CD4-positive, CD25-positive, alpha-beta regulatory T cell (primary cell): Measurements from ENCODE around the gene TTLL13. TPM values are rescaled to one million over a fixed set of nuclear protein-coding genes. Genes with fewer than 3 reads are reported as not detected.
"Not testable (repeated sequence)": the region's sequence is repeated elsewhere in the genome, so short reads cannot be mapped to it uniquely, and the experiment has no call there.

Experiments used
- ATAC-seq, 2 donors: fragments of 150-1000 bp; cut with Tn5 transposase; one replicate each; pipeline ENCODE4 v1.10.0; 2021; ENCODE audit warnings: low read depth in 2 of 2, moderate number of reproducible peaks in 2 of 2, moderate library complexity in 1 of 2
- DNase-seq, 3 donors: peaks; one replicate each; pipeline versions ENCODE4 v3.0.0 to v3.0.0-alpha.2; 2012 to 2022; ENCODE audit warnings: mixed read lengths in 1 of 3
- H3K27ac ChIP-seq: one replicate; pipeline ENCODE4 v1.7.0; 2013; ENCODE audit warnings: mild to moderate bottlenecking, low read length; ENCODE audit not compliant: insufficient read depth, poor library complexity, severe bottlenecking
- H3K27me3 ChIP-seq: one replicate; pipeline ENCODE4 v1.7.0; 2013; ENCODE audit warnings: low read length; ENCODE audit not compliant: control insufficient read depth, insufficient read depth
- H3K36me3 ChIP-seq: one replicate; pipeline ENCODE4 v1.7.0; 2013; ENCODE audit warnings: mild to moderate bottlenecking, low read length, moderate library complexity; ENCODE audit not compliant: control insufficient read depth, insufficient read depth
- H3K4me1 ChIP-seq: 2 replicates; pipeline ENCODE4 v1.7.0; 2013; ENCODE audit warnings: mild to moderate bottlenecking, low read length; ENCODE audit not compliant: insufficient read depth, control insufficient read depth, poor library complexity, severe bottlenecking
- H3K4me3 ChIP-seq: one replicate; pipeline ENCODE4 v1.7.0; 2013; ENCODE audit warnings: low read depth, mild to moderate bottlenecking, low read length, moderate library complexity
- H3K9me3 ChIP-seq, 2 experiments: 1 replicate in 1 of 2; 2 replicates in 1 of 2; pipeline ENCODE4 v1.7.0; 2013; ENCODE audit warnings: low read length in 2 of 2, mild to moderate bottlenecking in 1 of 2, moderate library complexity in 1 of 2; ENCODE audit not compliant: control insufficient read depth in 2 of 2
- H3K27ac Mint-ChIP-seq, 3 donors: one replicate each; pipeline ENCODE4 v1.8.0; 2020 to 2022; ENCODE audit warnings: mild to moderate bottlenecking in 3 of 3, mixed read lengths in 3 of 3, moderate library complexity in 2 of 3
- H3K27me3 Mint-ChIP-seq: one replicate; pipeline ENCODE4 v1.8.0; 2022; ENCODE audit warnings: mild to moderate bottlenecking, mixed read lengths
- H3K36me3 Mint-ChIP-seq: one replicate; pipeline ENCODE4 v1.8.0; 2020; ENCODE audit warnings: mixed read lengths
- H3K4me1 Mint-ChIP-seq, 4 donors: one replicate each; pipeline ENCODE4 v1.8.0; 2020 to 2022; ENCODE audit warnings: mixed read lengths in 4 of 4, mild to moderate bottlenecking in 1 of 4
- H3K4me3 Mint-ChIP-seq, 4 donors: one replicate each; pipeline ENCODE4 v1.8.0; 2020 to 2022; ENCODE audit warnings: mild to moderate bottlenecking in 4 of 4, mixed read lengths in 4 of 4, moderate library complexity in 3 of 4
- H3K9me3 Mint-ChIP-seq, 7 donors: one replicate each; pipeline ENCODE4 v1.8.0; 2020 to 2022; ENCODE audit warnings: mixed read lengths in 7 of 7, mild to moderate bottlenecking in 3 of 7, moderate library complexity in 2 of 7
- polyA plus RNA-seq, 4 donors: library from polyadenylated mRNA; unstranded; fragments of 300-500 nt; fragmentation: Illumina TruSeq; gene quantifications; one replicate each; pipeline ENCODE4 v1.2.3, GENCODE V29; 2021
- total RNA-seq: library from RNA; stranded (reverse); gene quantifications from one replicate; pipeline ENCODE4 v1.2.3, GENCODE V29; 2022

TTLL13 gene
- total and polyA plus RNA-seq, 5 donors from 2014 or later = 0.13 to 0.64 (median 0.21) TPM; not detected in 1

- H3K4me3 Mint-ChIP-seq, H3K36me3 ChIP-seq, ATAC-seq, H3K27me3 Mint-ChIP-seq, H3K27ac Mint-ChIP-seq, H3K4me1 Mint-ChIP-seq, H3K4me3 ChIP-seq, H3K9me3 Mint-ChIP-seq, H3K36me3 Mint-ChIP-seq, H3K27me3 ChIP-seq, H3K4me1 ChIP-seq, DNase-seq, H3K9me3 ChIP-seq, H3K27ac ChIP-seq: not testable (repeated sequence)
These were observed 31.4 kb downstream of the TTLL13 start for GRCh38 chr15:90280743-90281142.

DNA sequence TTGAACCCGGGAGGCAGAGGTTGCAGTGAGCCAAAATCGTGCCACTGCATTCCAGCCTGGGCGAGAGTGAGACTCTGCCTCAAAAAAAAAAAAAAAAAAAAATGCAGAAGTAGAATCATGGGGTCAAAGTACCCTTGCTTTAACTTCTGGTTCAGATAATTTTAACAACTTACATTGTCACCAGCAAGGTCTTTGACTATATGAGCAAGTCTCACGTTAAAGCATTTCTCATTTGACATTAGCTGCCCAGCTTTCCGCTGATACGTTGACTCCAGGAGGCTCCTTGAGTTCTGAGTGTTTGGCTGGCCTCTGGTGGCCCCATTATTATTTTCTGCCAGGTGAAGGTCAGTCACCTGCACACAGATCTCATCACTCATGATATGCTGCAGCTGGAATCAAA lies 32.3 kb downstream of the TTLL13 start:
- not testable (repeated sequence) for H3K27me3 Mint-ChIP-seq, ATAC-seq, H3K36me3 Mint-ChIP-seq, H3K27ac ChIP-seq, H3K4me1 Mint-ChIP-seq, H3K4me3 Mint-ChIP-seq, DNase-seq, H3K9me3 ChIP-seq, H3K4me1 ChIP-seq, H3K36me3 ChIP-seq, H3K9me3 Mint-ChIP-seq, H3K4me3 ChIP-seq, H3K27me3 ChIP-seq, H3K27ac Mint-ChIP-seq

- no peak overlapping the region for H3K27ac ChIP-seq
- peaks cover 13% of the 10 kb centered on the region for H3K27me3 Mint-ChIP-seq
- H3K27me3 ChIP-seq = no peaks in the 10 kb centered on the region
- DNase-seq = peak; percentile 23 to 61 (median 56)
- H3K4me3 Mint-ChIP-seq = no peak overlapping the region
- H3K4me1 Mint-ChIP-seq = peaks cover 0 to 2% (median 0%) of the 10 kb centered on the region in 4 donors
- ATAC-seq = peak; percentile 81 to 88
- H3K27ac Mint-ChIP-seq = no peak overlapping the region
- H3K9me3 Mint-ChIP-seq = no peaks in the 10 kb centered on the region
- H3K4me3 ChIP-seq = no peak overlapping the region
- H3K4me1 ChIP-seq = no peaks in the 10 kb centered on the region
- H3K36me3 ChIP-seq = no peaks in the 10 kb centered on the region
- no peaks in the 10 kb centered on the region for H3K9me3 ChIP-seq
- no peaks in the 10 kb centered on the region for H3K36me3 Mint-ChIP-seq
These were observed 37.3 kb downstream of the TTLL13 start for GRCh38 chr15:90286678-90287077.

GRCh38 chr15:90287101-90287500 lies 37.7 kb downstream of the TTLL13 start:
- Mint-ChIP-seq H3K4me1 (peaks cover 0 to 2% (median 0%) of the 10 kb centered on the region in 4 donors), H3K4me3 (no peak overlapping the region), H3K36me3 (no peaks in the 10 kb centered on the region), H3K27me3 (peaks cover 13% of the 10 kb centered on the region), H3K27ac (no peak overlapping the region), H3K9me3 (no peaks in the 10 kb centered on the region)
- no peaks in the 10 kb centered on the region for H3K9me3 ChIP-seq
- H3K27ac ChIP-seq = no peak overlapping the region
- DNase-seq (no peak), ATAC-seq (no peak)
- H3K4me1 ChIP-seq = no peaks in the 10 kb centered on the region
- no peaks in the 10 kb centered on the region for H3K27me3 ChIP-seq
- no peaks in the 10 kb centered on the region for H3K36me3 ChIP-seq
- no peak overlapping the region for H3K4me3 ChIP-seq

DNA sequence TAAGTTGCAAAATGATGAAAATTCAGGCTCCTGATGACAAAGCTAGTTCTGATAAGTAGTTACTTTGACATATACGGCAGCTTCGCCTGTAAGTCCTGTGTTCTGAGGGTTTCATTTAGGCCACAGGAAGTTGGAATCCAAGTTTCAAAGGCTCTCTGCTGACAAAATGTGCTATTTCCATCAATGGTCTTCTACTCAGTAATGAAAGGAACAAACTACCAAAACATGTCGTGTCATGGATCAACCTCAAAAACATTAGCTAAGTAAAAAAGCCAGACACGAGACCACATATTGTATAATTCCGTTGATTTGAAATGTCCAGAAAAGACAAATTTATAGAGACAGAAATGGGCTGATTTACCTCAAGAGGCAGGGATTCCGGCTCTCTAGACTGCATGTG lies 38.6 kb downstream of the TTLL13 start:
- H3K9me3 Mint-ChIP-seq = no peaks in the 10 kb centered on the region
- Histone ChIP-seq H3K9me3 (no peaks in the 10 kb centered on the region), H3K36me3 (no peaks in the 10 kb centered on the region), H3K27me3 (no peaks in the 10 kb centered on the region), H3K27ac (no peak overlapping the region), H3K4me1 (no peaks in the 10 kb centered on the region), H3K4me3 (no peak overlapping the region)
- H3K27ac Mint-ChIP-seq = no peak overlapping the region
- peaks cover 10% of the 10 kb centered on the region for H3K27me3 Mint-ChIP-seq
- no peaks in the 10 kb centered on the region for H3K36me3 Mint-ChIP-seq
- DNase-seq (no peak), ATAC-seq (no peak)
- H3K4me3 Mint-ChIP-seq = no peak overlapping the region
- H3K4me1 Mint-ChIP-seq = peaks cover 0 to 2% (median under 1%) of the 10 kb centered on the region in 4 donors

DNA sequence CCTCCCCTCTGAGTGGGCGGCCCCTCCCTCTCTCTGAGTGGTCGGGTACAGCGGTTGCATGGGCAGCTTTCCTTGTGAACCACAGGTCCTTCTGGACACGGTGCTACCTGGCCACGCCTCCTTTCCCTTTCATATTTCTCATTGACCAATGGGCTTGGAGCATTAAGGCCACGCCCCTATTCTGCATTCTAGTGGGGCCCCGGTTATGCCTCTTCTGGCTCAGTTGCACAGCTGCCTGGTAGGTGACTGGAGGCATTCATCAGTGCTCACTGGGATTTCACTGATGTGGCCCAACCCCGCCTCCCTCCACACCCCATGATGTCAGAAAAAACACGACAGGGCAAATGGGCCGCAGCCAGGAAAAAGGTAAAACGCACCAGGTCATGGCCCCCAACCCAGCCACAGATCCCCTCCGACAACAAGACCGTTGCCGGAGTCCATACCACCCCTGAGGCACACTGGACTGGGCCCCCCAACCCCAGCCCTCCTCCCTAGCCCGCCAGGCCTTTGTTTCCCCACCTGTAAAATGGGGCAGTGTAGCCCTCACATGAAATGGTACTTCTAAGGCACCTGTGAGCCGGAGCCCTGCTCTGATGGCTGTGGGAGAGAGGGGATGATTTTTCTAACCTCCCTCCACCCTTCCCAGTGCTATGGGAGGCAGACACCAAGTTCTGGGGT lies 42.5 kb downstream of the TTLL13 start:
- Histone ChIP-seq H3K27me3 (no peaks in the 10 kb centered on the region), H3K4me1 (peaks cover 2% of the 10 kb centered on the region), H3K36me3 (no peaks in the 10 kb centered on the region), H3K27ac (no peak overlapping the region), H3K9me3 (no peaks in the 10 kb centered on the region), H3K4me3 (no peak overlapping the region)
- no peaks in the 10 kb centered on the region for H3K9me3 Mint-ChIP-seq
- no peaks in the 10 kb centered on the region for H3K36me3 Mint-ChIP-seq
- H3K4me3 Mint-ChIP-seq = no peak overlapping the region
- H3K4me1 Mint-ChIP-seq = peaks cover 0 to 9% (median 4%) of the 10 kb centered on the region in 4 donors
- ATAC-seq (no peak), DNase-seq (peak in 1 of 3 donors; percentile 43)
- peaks cover 14% of the 10 kb centered on the region for H3K27me3 Mint-ChIP-seq
- no peak overlapping the region for H3K27ac Mint-ChIP-seq

DNA sequence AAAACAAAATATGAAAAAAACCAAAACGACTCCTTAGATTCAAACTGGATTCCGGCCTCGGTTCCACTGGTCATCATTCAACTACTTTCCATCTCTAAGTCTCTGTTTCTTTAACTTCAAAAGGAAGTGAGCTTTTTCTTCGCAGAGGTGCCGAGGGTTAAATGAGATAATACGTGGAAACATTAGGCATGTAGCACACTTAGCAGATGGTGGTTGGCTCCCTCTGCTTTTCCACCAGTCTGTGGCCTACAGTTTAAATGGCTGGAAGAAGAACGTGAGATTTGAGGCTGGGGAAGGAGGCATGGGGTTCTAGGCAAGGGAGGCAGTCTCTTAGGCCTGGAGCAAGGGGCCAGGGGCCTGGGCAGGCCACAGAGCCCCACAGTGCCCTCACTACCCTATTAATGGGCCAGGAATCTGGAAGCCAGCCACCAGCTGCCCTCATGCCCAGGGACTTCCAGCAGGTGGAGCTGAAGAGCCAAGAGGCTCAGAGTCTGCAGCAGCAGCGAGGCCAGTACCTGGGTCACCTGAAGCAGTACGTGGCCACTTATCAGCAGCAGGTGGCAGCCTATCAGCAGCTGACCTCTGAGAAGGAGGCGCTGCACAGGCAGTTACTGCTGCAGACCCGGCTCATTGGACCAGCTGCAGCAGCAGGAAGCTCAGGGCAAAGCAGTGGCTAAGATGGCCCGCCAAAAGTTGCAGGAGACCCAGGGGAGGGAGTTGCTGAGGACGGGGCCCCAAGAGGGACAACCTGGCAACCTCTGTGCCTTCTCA lies 43.9 kb downstream of the TTLL13 start:
- not testable (repeated sequence) for H3K4me3 Mint-ChIP-seq, H3K27ac Mint-ChIP-seq, H3K36me3 ChIP-seq, H3K27ac ChIP-seq, H3K4me3 ChIP-seq, H3K27me3 ChIP-seq, H3K9me3 ChIP-seq, H3K4me1 ChIP-seq, H3K36me3 Mint-ChIP-seq, H3K9me3 Mint-ChIP-seq, H3K4me1 Mint-ChIP-seq
- H3K27me3 Mint-ChIP-seq = peaks cover 18% of the 10 kb centered on the region
- ATAC-seq (peak in 1 of 2 donors; percentile 44), DNase-seq (peak; percentile 51 to 71 (median 64))

DNA sequence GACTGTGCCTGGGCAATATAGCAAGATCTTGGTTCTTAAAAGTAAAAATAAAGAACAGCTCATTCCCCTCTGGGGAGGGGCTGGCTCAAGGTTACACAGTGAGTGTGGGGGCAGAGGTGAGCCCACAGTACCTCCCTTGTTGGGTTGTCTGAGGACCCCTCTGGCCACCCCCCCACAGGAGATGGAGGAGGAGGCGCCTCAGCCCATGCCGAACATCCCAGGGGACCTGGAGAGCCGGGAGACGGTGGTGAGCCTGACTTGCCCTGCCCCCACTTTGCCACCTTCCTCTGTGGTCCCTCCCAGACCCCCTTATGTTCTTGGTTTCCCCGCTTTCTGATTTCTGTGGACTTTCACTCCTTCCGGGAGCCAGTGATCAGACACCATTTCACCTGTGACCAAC lies 44.8 kb downstream of the TTLL13 start:
- peaks cover 18% of the 10 kb centered on the region for H3K27me3 Mint-ChIP-seq
- DNase-seq (no peak), ATAC-seq (no peak)
- H3K4me3 Mint-ChIP-seq = no peak overlapping the region
- peaks cover 5% of the 10 kb centered on the region for H3K4me1 ChIP-seq
- H3K36me3 ChIP-seq = no peaks in the 10 kb centered on the region
- H3K9me3 ChIP-seq = no peaks in the 10 kb centered on the region
- H3K27ac Mint-ChIP-seq = no peak overlapping the region
- H3K27me3 ChIP-seq = no peaks in the 10 kb centered on the region
- no peaks in the 10 kb centered on the region for H3K36me3 Mint-ChIP-seq
- peaks cover 0 to 10% (median 4%) of the 10 kb centered on the region in 4 donors for H3K4me1 Mint-ChIP-seq
- H3K27ac ChIP-seq = no peak overlapping the region
- no peaks in the 10 kb centered on the region for H3K9me3 Mint-ChIP-seq
- no peak overlapping the region for H3K4me3 ChIP-seq
